GM18870 (cell line): ENCODE results near the gene CKLF.

Experiments used
- ATAC-seq: cut with Tn5 transposase; IDR thresholded peaks from one replicate; pipeline ENCODE4 v1.9.1; 2021; ENCODE audit warnings: moderate library complexity; ENCODE audit not compliant: unreplicated experiment

Gene CKLF

GRCh38 chr16:66541388-66542355 lies 10.7 kb upstream of the CKLF start:
- no peak for ATAC-seq

- no peak for ATAC-seq
Measured at GRCh38 chr16:66542396-66542795, 10.0 kb upstream of the CKLF start.

GRCh38 chr16:66543541-66543940 lies 8.8 kb upstream of the CKLF start:
- no peak for ATAC-seq

GRCh38 chr16:66544016-66544757 lies 8.2 kb upstream of the CKLF start:
- no peak for ATAC-seq

- ATAC-seq = no peak
Measured at GRCh38 chr16:66547101-66547989, 5.0 kb upstream of the CKLF start.

GRCh38 chr16:66548068-66548467 lies 4.3 kb upstream of the CKLF start:
- ATAC-seq = no peak

- no peak for ATAC-seq
Measured at GRCh38 chr16:66548868-66549267, 3.5 kb upstream of the CKLF start.

GRCh38 chr16:66549284-66550131 lies 2.9 kb upstream of the CKLF start, which contains the start of gene TK2:
Gene TK2, minus strand, starts transcription at chr16:66550122. Its CDS starts 61 bp downstream, at chr16:66550061.
- no peak for ATAC-seq

GRCh38 chr16:66551348-66551759 lies 1.0 kb upstream of the CKLF start:
- ATAC-seq = no peak

GRCh38 chr16:66551788-66552285 lies 539 bp upstream of the CKLF start:
- ATAC-seq = no peak

GRCh38 chr16:66553223-66553622 lies 847 bp downstream of the CKLF start:
- ATAC-seq = no peak

- ATAC-seq = no peak
Measured at GRCh38 chr16:66554021-66554420, 1.6 kb downstream of the CKLF start.

- no peak for ATAC-seq
Measured at GRCh38 chr16:66554495-66554894, 2.1 kb downstream of the CKLF start.

GRCh38 chr16:66560107-66560506 lies 7.7 kb downstream of the CKLF start:
- no peak for ATAC-seq

- no peak for ATAC-seq
Measured at GRCh38 chr16:66561381-66562080, 9.2 kb downstream of the CKLF start.

- no peak for ATAC-seq
Measured at GRCh38 chr16:66562409-66562808, 10.0 kb downstream of the CKLF start.

GRCh38 chr16:66562986-66563385 lies 10.6 kb downstream of the CKLF start:
- no peak for ATAC-seq

- ATAC-seq = no peak
Measured at GRCh38 chr16:66563574-66564334, 11.4 kb downstream of the CKLF start.
